Effector memory CD8-positive, alpha-beta T cell (primary cell): ENCODE data around the gene RTN4.

Source experiments
- ATAC-seq: fragments of 150-1000 bp; cut with Tn5 transposase; replicated peaks from 2 replicates; pipeline ENCODE4 v1.10.0; 2021; ENCODE audit warnings: mild to moderate bottlenecking, moderate library complexity
- DNase-seq, 3 experiments: peaks; one replicate each; pipeline ENCODE4 v3.0.0; 2021
- H3K27ac Mint-ChIP-seq, 2 donors: one replicate each; pipeline ENCODE4 v1.8.0; 2022; ENCODE audit warnings: mild to moderate bottlenecking in 2 of 2, mixed read lengths in 2 of 2, moderate library complexity in 2 of 2
- H3K27me3 Mint-ChIP-seq, 2 donors: one replicate each; pipeline ENCODE4 v1.8.0; 2022; ENCODE audit warnings: mixed read lengths in 2 of 2
- H3K36me3 Mint-ChIP-seq: one replicate; pipeline ENCODE4 v1.8.0; 2022; ENCODE audit warnings: mild to moderate bottlenecking, moderate library complexity, mixed read lengths; ENCODE audit not compliant: insufficient read depth
- H3K4me1 Mint-ChIP-seq, 2 donors: one replicate each; pipeline ENCODE4 v1.8.0; 2022; ENCODE audit warnings: low read depth in 2 of 2, mixed read lengths in 2 of 2
- H3K4me3 Mint-ChIP-seq, 2 donors: one replicate each; pipeline ENCODE4 v1.8.0; 2022; ENCODE audit warnings: mild to moderate bottlenecking in 2 of 2, mixed read lengths in 2 of 2, moderate library complexity in 2 of 2
- H3K9me3 Mint-ChIP-seq, 2 donors: one replicate each; pipeline ENCODE4 v1.8.0; 2022; ENCODE audit warnings: mixed read lengths in 2 of 2

Gene RTN4

DNA sequence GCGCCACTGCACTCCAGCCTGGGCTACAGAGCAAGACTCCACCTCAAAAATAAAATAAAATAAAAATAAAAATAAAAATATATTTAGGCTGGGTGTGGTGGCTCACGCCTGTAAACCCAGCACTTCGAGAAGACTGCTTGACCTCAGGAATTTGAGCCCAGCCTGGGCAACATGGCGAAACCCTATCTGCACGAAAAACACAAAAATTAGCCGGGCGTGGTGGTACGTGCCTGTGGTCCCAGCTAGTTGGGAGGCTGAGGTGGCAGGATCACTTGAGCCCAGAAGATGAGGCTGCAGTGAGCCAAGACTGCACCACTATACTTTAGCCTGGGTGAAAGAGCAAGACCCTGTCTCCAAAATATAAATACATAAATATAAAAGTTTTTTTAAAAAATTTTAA is 6.4 kb downstream of the RTN4 start:
- Mint-ChIP-seq H3K27me3 (no peaks in the 10 kb centered on the region), H3K9me3 (no peaks in the 10 kb centered on the region), H3K4me3 (no peak overlapping the region), H3K36me3 (no peaks in the 10 kb centered on the region), H3K27ac (no peak overlapping the region), H3K4me1 (peaks cover 31 to 62% of the 10 kb centered on the region in 2 donors)
- no peak for ATAC-seq
- no peak for DNase-seq

DNA sequence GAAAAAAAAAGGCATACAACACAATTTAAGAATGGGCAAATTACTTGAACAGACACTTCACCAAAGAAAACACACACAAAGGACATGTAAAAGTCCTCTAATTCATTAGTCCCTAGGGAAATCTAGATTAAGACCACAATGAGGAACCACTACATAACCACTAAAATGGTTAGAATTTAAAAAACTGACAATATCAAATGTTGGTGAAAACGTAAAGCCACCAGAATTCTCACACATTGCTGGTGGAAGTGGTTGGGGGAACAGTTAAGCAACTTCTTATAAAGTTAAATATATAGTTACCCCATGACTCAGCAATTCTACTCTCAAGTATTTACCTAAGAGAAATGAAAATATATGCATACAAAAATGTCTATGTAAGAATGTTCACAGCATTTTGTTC is 11.8 kb downstream of the RTN4 start:
- Mint-ChIP-seq H3K36me3 (peaks cover 3% of the 10 kb centered on the region), H3K27ac (peak overlapping the region in 1 of 2 donors; percentile 42), H3K4me3 (no peak overlapping the region), H3K27me3 (no peaks in the 10 kb centered on the region), H3K4me1 (peaks cover 28 to 63% of the 10 kb centered on the region in 2 donors), H3K9me3 (no peaks in the 10 kb centered on the region)
- ATAC-seq (peak; percentile 49), DNase-seq (no peak)

DNA sequence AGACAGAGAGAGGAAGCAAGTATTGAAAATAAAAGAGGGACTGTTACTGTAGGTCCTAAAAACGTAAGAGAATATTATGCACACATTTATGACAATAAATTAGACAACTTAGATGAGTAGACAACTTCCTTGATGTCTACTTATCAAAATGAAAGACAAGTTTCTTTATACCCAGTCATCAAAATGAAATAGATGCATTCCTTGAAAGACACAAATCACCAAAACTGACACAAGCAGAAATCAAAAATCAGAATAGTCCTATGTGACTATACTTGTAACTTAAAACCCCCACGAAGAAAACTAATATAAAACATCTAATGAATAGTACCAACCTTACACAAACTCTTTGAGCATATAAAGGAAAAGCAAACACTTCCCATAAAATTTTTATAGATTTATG is 14.5 kb downstream of the RTN4 start:
- H3K27ac Mint-ChIP-seq = no peak overlapping the region
- no peaks in the 10 kb centered on the region for H3K9me3 Mint-ChIP-seq
- H3K27me3 Mint-ChIP-seq = no peaks in the 10 kb centered on the region
- H3K4me3 Mint-ChIP-seq = peak overlapping the region in 1 of 2 donors; percentile 25
- DNase-seq = no peak
- H3K36me3 Mint-ChIP-seq = peaks cover 7% of the 10 kb centered on the region
- H3K4me1 Mint-ChIP-seq = peaks cover 41 to 71% of the 10 kb centered on the region in 2 donors
- no peak for ATAC-seq

DNA sequence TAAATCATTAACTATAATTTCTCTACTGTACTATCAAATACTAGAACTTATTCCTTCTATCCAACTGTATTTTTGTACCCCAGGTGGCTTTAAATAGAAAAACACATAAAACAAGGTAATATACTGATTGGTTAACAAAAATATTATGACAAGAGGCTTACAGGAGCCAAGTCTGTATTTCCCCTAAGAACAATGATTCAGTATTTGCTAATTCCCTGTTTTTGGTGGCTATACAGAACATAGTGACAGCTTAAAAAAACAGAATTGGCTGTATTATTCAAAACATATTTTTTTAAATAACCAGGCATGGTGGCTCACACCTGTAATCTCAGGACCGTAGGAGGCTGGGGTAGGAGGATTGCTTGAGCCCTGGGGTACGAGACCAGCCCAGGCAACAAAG is 16.3 kb downstream of the RTN4 start:
- H3K27ac Mint-ChIP-seq = no peak overlapping the region
- peaks cover 7% of the 10 kb centered on the region for H3K36me3 Mint-ChIP-seq
- H3K4me1 Mint-ChIP-seq = peaks cover 41 to 69% of the 10 kb centered on the region in 2 donors

DNA sequence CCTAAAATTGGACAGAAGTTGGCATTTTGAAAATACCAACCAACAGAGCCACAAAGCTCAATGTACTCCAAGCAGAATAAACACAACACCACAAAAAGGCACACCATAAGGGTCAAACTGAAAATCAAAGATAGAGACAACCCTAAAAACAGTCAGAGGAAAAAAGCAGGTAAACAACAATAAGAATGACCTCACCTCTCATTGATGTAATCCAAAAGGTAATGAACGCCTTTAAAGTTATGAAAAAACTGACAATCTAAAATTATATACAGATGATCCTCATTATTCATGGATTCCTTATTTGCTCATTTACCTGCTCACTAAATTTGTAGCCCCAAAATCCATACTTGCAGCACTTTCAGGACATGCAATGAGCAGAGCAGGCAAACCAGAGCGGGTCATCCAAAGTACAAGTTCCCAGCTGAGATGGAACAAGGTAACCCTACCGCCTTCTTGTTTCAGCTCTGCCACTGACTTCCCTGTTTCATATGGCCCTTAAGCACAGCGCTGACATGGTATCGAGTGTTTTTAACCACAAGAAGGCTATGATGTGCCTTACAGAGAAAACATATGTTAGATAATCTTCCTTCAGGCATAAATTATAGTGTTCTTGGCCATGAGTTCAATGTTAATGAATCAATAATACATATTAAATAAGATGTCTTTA is 17.0 kb downstream of the RTN4 start:
- peak; percentile 47 for ATAC-seq
- peaks cover 7% of the 10 kb centered on the region for H3K36me3 Mint-ChIP-seq
- peaks cover 42 to 67% of the 10 kb centered on the region in 2 donors for H3K4me1 Mint-ChIP-seq
- H3K4me3 Mint-ChIP-seq = peak overlapping the region in 1 of 2 donors; percentile 27
- no peaks in the 10 kb centered on the region for H3K9me3 Mint-ChIP-seq
- DNase-seq = no peak
- H3K27me3 Mint-ChIP-seq = no peaks in the 10 kb centered on the region
- no peak overlapping the region for H3K27ac Mint-ChIP-seq

More for the DNA sequence above, 16.3 kb downstream of the RTN4 start:
- DNase-seq = no peak
- Mint-ChIP-seq H3K4me3 (no peak overlapping the region), H3K9me3 (no peaks in the 10 kb centered on the region), H3K27me3 (no peaks in the 10 kb centered on the region)
- no peak for ATAC-seq

DNA sequence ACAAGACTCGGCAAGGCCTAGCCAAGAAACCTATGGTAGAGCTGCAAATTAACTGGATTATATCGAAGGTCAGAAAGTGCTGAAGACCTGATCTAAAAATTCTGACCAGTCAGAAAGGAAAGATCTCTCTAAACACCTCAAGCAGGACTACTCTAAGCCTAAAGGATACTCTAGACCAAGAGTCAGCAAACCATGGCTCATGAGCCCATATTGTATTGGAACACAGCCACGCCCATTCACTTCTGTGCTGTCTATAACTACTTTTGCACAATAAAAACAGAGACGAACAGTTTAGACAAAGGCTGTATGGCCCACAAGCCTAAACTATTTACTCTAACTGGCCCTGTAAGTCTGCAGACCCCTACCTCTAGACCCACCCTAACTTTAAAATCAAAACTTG is 18.7 kb downstream of the RTN4 start:
- H3K9me3 Mint-ChIP-seq = no peaks in the 10 kb centered on the region
- H3K36me3 Mint-ChIP-seq = peaks cover 7% of the 10 kb centered on the region
- peaks cover 32 to 50% of the 10 kb centered on the region in 2 donors for H3K4me1 Mint-ChIP-seq
- DNase-seq = no peak
- H3K27ac Mint-ChIP-seq = no peak overlapping the region
- ATAC-seq = no peak
- H3K4me3 Mint-ChIP-seq = no peak overlapping the region
- no peaks in the 10 kb centered on the region for H3K27me3 Mint-ChIP-seq

DNA sequence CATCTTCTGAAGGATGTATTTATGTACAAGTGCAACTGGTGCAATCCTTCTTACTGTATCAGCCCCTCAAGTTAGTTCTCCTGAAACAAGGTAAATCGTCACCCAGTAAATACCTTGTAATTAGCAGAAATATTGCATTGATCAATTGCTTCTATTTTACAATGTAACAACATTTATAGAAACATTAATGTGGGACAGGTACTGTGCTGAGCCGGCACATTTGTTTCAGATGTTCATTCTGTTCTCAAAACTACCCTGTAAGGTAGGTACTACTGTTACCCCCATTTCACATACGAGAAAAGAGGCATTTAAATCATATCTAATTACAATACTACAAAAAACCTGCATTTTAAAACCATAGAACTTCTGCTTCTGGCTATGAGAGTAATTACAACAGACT is 19.5 kb downstream of the RTN4 start:
- Mint-ChIP-seq H3K4me1 (peaks cover 31 to 48% of the 10 kb centered on the region in 2 donors), H3K4me3 (no peak overlapping the region), H3K27me3 (no peaks in the 10 kb centered on the region), H3K9me3 (no peaks in the 10 kb centered on the region), H3K27ac (peak overlapping the region in 1 of 2 donors; percentile 67), H3K36me3 (peaks cover 7% of the 10 kb centered on the region)
- DNase-seq = no peak
- no peak for ATAC-seq

DNA sequence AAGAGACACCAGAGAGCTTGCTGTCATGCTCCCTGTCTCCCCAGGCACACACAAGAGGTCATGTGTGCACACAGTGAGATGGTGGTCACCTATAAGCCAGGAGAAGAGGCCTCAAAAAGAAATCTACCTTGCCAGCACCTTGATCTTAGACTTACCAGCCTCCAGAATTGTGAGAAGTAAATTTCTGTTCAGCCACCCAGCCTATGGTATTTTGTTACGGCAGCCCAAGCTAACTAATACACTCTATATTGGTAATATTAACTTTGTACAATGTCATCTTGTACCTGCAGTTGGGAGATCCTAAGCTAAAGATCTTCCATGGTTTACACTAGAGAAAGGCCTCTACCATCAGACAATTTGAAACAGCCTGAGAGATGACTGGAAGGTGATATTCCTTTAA is 21.2 kb downstream of the RTN4 start:
- Mint-ChIP-seq H3K36me3 (peaks cover 4% of the 10 kb centered on the region), H3K27me3 (no peaks in the 10 kb centered on the region), H3K4me1 (peaks cover 23 to 40% of the 10 kb centered on the region in 2 donors), H3K27ac (peak overlapping the region in 1 of 2 donors; percentile 55), H3K9me3 (no peaks in the 10 kb centered on the region), H3K4me3 (peak overlapping the region in 1 of 2 donors; percentile 32)
- DNase-seq = no peak
- ATAC-seq = no peak

DNA sequence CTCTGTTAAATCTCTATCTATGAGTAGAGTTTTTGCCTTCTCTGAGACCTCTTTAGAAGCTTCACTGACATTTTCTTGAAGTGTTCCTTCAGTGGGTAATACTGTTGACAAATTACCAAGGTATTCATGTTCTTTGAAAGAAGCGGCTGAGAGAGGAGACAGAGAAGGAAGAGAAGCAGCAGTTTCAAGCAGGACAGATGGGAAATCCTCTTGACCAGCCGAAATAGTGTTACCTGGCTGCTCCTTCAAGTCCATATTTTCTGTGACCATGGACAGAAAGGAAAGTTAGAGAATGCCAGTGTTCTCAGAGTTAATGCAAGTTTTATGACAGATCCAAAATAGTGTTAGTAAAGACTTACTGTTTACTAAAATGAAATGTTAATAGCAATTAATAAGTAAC is 23.0 kb downstream of the RTN4 start:
- peaks cover under 1% of the 10 kb centered on the region for H3K36me3 Mint-ChIP-seq
- no peaks in the 10 kb centered on the region for H3K9me3 Mint-ChIP-seq
- ATAC-seq (no peak), DNase-seq (no peak)
- H3K4me1 Mint-ChIP-seq = peaks cover 11 to 27% of the 10 kb centered on the region in 2 donors
- no peaks in the 10 kb centered on the region for H3K27me3 Mint-ChIP-seq
- H3K4me3 Mint-ChIP-seq = no peak overlapping the region
- no peak overlapping the region for H3K27ac Mint-ChIP-seq

DNA sequence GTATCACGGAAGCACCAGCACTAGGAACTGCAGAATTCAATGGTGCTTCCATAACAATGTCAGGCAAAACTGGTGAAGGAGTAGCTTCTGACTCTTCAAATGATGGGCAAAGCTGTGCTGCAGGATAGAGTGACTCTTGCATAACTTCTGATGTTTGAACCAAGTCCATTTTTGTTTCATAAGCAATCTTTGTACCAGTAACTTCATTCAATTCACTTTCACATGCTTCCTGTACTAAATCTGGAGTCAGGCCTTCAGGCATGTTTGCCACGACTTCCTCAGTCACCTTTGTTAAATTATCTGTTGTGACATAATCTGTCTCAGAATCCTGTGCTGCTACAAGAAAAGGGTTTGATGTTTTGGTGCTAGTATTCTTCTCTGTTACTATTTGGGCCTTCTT is 24.0 kb downstream of the RTN4 start:
- DNase-seq = no peak
- no peaks in the 10 kb centered on the region for H3K36me3 Mint-ChIP-seq
- H3K9me3 Mint-ChIP-seq = no peaks in the 10 kb centered on the region
- H3K27ac Mint-ChIP-seq = peak overlapping the region in 1 of 2 donors; percentile 23
- no peaks in the 10 kb centered on the region for H3K27me3 Mint-ChIP-seq
- H3K4me1 Mint-ChIP-seq = peaks cover 9 to 20% of the 10 kb centered on the region in 2 donors
- no peak overlapping the region for H3K4me3 Mint-ChIP-seq
- no peak for ATAC-seq

DNA sequence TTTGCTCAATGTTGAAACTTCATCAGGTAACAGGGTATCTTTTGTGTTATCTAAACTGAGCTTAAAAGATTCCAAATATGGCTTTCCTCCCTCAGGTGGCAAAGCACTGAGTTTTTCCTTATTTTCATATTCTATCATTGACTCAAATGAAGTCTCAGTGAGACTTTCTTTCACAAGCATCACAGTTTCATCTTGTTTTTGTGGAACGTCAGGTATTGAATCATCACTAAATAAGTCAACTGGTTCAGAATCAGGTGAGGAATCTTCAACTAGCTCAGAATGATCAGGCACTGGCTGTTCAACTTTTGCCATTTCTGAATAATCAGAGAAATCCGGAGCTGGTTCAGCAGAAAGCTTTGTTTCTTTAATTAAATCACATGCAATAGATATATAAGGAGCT is 24.6 kb downstream of the RTN4 start:
- Mint-ChIP-seq H3K27ac (peak overlapping the region in 1 of 2 donors; percentile 23), H3K4me3 (no peak overlapping the region), H3K9me3 (no peaks in the 10 kb centered on the region), H3K27me3 (no peaks in the 10 kb centered on the region), H3K4me1 (peaks cover 5 to 14% of the 10 kb centered on the region in 2 donors), H3K36me3 (peaks cover 1% of the 10 kb centered on the region)
- ATAC-seq (no peak), DNase-seq (no peak)

DNA sequence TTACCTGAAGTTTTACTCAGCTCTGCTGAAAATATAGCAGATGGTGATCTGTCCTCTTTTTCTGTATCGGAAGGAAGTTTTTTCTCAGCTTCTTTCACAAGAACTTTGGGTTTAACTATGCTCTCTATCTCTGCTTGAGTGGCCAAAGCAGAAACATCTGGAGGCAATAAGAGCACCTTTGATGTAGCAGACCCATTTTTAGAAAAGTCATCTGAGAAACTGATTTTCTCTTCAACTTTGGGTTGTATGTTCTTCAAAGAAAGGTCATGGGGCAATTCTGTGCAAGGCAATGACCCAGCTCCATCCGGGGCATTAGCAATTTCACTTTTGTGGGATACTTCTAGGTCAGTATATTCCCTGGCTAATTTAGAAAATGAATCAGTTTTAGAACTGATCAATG is 25.2 kb downstream of the RTN4 start:
- Mint-ChIP-seq H3K27ac (no peak overlapping the region), H3K4me1 (peaks cover 5 to 13% of the 10 kb centered on the region in 2 donors), H3K4me3 (no peak overlapping the region), H3K9me3 (no peaks in the 10 kb centered on the region), H3K36me3 (peaks cover 3% of the 10 kb centered on the region), H3K27me3 (no peaks in the 10 kb centered on the region)
- no peak for DNase-seq
- ATAC-seq = no peak

DNA sequence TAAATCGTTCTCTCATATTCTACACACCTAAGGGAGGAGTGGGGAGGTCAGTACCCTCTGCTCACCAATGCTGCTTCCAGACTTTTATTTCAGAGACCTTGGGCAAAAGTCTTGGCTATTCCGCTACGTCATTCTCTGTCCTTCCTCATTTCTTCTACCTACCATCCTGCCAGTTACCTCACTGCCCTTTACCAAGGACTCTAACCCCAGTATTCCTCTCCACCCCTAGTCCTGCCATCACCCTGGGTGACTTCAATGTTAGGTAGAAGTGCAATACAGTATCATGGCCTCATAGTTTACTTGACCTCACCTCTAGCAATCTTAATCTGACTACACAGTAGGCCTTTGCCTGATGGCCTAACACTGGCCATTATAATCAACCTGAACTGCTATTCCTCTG is 27.8 kb downstream of the RTN4 start:
- Mint-ChIP-seq H3K4me3 (no peak overlapping the region), H3K27me3 (no peaks in the 10 kb centered on the region), H3K9me3 (no peaks in the 10 kb centered on the region), H3K36me3 (peaks cover 3% of the 10 kb centered on the region), H3K4me1 (peaks cover 6 to 25% of the 10 kb centered on the region in 2 donors), H3K27ac (no peak overlapping the region)
- DNase-seq (no peak), ATAC-seq (no peak)

DNA sequence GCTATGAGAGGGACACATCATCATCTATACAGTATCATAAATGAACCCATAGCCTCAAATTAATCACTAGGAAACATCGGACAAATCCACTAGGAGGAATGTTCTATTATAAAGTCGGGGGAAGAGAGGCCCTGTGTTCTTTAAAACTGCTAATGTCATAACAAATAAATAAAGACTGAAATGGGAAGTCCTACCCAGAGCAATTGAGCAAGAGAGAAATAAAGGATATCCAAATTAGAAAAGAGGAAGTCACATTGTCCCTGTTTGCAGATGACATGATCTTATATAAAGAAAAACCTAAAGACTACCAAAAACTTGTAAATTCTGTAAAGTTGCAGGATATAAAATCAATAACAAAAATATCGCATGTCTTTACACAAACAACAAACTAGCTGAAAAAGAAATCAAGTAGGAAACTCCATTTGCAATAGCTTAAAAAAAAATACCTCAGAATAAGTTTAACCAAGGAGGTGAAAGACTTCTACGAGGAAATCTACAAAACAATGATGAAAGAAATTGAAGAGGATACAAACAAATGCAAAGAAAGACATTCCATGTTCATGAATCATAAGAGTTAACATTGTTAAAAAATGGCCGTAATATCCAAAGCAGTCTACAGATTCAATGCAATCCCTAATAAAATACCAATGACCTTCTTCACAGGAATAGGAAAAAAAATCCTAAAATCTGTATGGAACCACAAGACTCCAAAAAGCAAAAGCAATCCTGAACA is 30.6 kb downstream of the RTN4 start:
- peak overlapping the region; percentile 9 to 55 for H3K27ac Mint-ChIP-seq
- ATAC-seq (no peak), DNase-seq (no peak)

More for the DNA sequence above, 30.6 kb downstream of the RTN4 start:
- H3K9me3 Mint-ChIP-seq = no peaks in the 10 kb centered on the region
- no peak overlapping the region for H3K4me3 Mint-ChIP-seq
- no peaks in the 10 kb centered on the region for H3K27me3 Mint-ChIP-seq
- peaks cover 3% of the 10 kb centered on the region for H3K36me3 Mint-ChIP-seq
- peaks cover 10 to 29% of the 10 kb centered on the region in 2 donors for H3K4me1 Mint-ChIP-seq
